ENCODE results near the gene FBXO15. TPM values are rescaled to one million over a fixed set of nuclear protein-coding genes. Genes with fewer than 3 reads are reported as not detected.
A peak's percentile ranks its signal among the peaks of the same experiment; 100 is the strongest.

Gene FBXO15
- total and polyA plus RNA-seq, 2 donors (not counting 1 experiment from before 2014, with no cell fraction given), result 0.77 to 0.83 TPM

GRCh38 chr18:74142252-74142651 lies 5.4 kb downstream of the FBXO15 start:
- H3K4me1 ChIP-seq (ENCODE audit: control insufficient read depth, extremely low read depth, insufficient read depth, low read length), result peaks cover 8% of the 10 kb centered on the region
- H3K27ac ChIP-seq (ENCODE audit: insufficient read depth, low read length), result no peak overlapping the region
- no peak overlapping the region for H3K4me2 ChIP-seq (ENCODE audit: extremely low read depth, insufficient read depth, low read length)
- H3K79me2 ChIP-seq (ENCODE audit: control insufficient read depth, insufficient read depth, low read length), result no peaks in the 10 kb centered on the region
- no peaks in the 10 kb centered on the region for H3K9me3 ChIP-seq (ENCODE audit: control insufficient read depth, insufficient read depth, low read depth, low read length)
- no peak for TF ChIP-seq EZH2 (IDR thresholded peaks at IDR 0.05; ENCODE audit: low read length, missing control alignments)
- TF ChIP-seq CTCF (conservative IDR thresholded peaks at IDR 0.05 in 1 of 2, IDR thresholded peaks at IDR 0.05 in 1 of 2; ENCODE audit: low read depth in 1 of 2, low read length in 2 of 2), result no peak
- no peaks in the 10 kb centered on the region for H4K20me1 ChIP-seq (ENCODE audit: control insufficient read depth, extremely low read depth, insufficient read depth, low read length)
- no peak overlapping the region for H2AFZ ChIP-seq (ENCODE audit: low read length)
- H3K36me3 ChIP-seq (ENCODE audit: control insufficient read depth, insufficient read depth, low read length), result no peaks in the 10 kb centered on the region
- H3K9ac ChIP-seq (ENCODE audit: insufficient read depth, low read length), result no peak overlapping the region
- no peak for DNase-seq (ENCODE audit: low read depth in 2 of 2)
- no peak overlapping the region for H3K4me3 ChIP-seq (replicated peaks in 1 of 4; ENCODE audit: control extremely low read depth in 1 of 4, insufficient read depth in 1 of 4, low read depth in 3 of 4, low read length in 4 of 4)
- no peaks in the 10 kb centered on the region for H3K27me3 ChIP-seq (ENCODE audit: control insufficient read depth, insufficient read depth, low read length)

- H3K4me2 ChIP-seq (ENCODE audit: extremely low read depth, insufficient read depth, low read length), result no peak overlapping the region
- no peaks in the 10 kb centered on the region for H4K20me1 ChIP-seq (ENCODE audit: control insufficient read depth, extremely low read depth, insufficient read depth, low read length)
- no peak overlapping the region for H2AFZ ChIP-seq (ENCODE audit: low read length)
- no peak overlapping the region for H3K27ac ChIP-seq (ENCODE audit: insufficient read depth, low read length)
- no peaks in the 10 kb centered on the region for H3K27me3 ChIP-seq (ENCODE audit: control insufficient read depth, insufficient read depth, low read length)
- H3K4me1 ChIP-seq (ENCODE audit: control insufficient read depth, extremely low read depth, insufficient read depth, low read length), result peaks cover 3% of the 10 kb centered on the region
- no peaks in the 10 kb centered on the region for H3K9me3 ChIP-seq (ENCODE audit: control insufficient read depth, insufficient read depth, low read depth, low read length)
- no peaks in the 10 kb centered on the region for H3K79me2 ChIP-seq (ENCODE audit: control insufficient read depth, insufficient read depth, low read length)
- no peak overlapping the region for H3K4me3 ChIP-seq (replicated peaks in 1 of 4; ENCODE audit: control extremely low read depth in 1 of 4, insufficient read depth in 1 of 4, low read depth in 3 of 4, low read length in 4 of 4)
- TF ChIP-seq EZH2 (IDR thresholded peaks at IDR 0.05; ENCODE audit: low read length, missing control alignments) (no peak), CTCF (conservative IDR thresholded peaks at IDR 0.05 in 1 of 2, IDR thresholded peaks at IDR 0.05 in 1 of 2; ENCODE audit: low read depth in 1 of 2, low read length in 2 of 2) (no peak)
- no peaks in the 10 kb centered on the region for H3K36me3 ChIP-seq (ENCODE audit: control insufficient read depth, insufficient read depth, low read length)
- no peak overlapping the region for H3K9ac ChIP-seq (ENCODE audit: insufficient read depth, low read length)
- DNase-seq (ENCODE audit: low read depth in 2 of 2), result no peak
Observed at GRCh38 chr18:74141667-74142066, 6.0 kb downstream of the FBXO15 start.

GRCh38 chr18:74140582-74140981 lies 7.1 kb downstream of the FBXO15 start:
- no peaks in the 10 kb centered on the region for H3K36me3 ChIP-seq (ENCODE audit: control insufficient read depth, insufficient read depth, low read length)
- no peak overlapping the region for H3K4me3 ChIP-seq (replicated peaks in 1 of 4; ENCODE audit: control extremely low read depth in 1 of 4, insufficient read depth in 1 of 4, low read depth in 3 of 4, low read length in 4 of 4)
- H3K4me1 ChIP-seq (ENCODE audit: control insufficient read depth, extremely low read depth, insufficient read depth, low read length), result peaks cover 3% of the 10 kb centered on the region
- no peak for TF ChIP-seq EZH2 (IDR thresholded peaks at IDR 0.05; ENCODE audit: low read length, missing control alignments)
- TF ChIP-seq CTCF (conservative IDR thresholded peaks at IDR 0.05 in 1 of 2, IDR thresholded peaks at IDR 0.05 in 1 of 2; ENCODE audit: low read depth in 1 of 2, low read length in 2 of 2), result no peak
- H4K20me1 ChIP-seq (ENCODE audit: control insufficient read depth, extremely low read depth, insufficient read depth, low read length), result no peaks in the 10 kb centered on the region
- H3K9ac ChIP-seq (ENCODE audit: insufficient read depth, low read length), result no peak overlapping the region
- no peak overlapping the region for H3K27ac ChIP-seq (ENCODE audit: insufficient read depth, low read length)
- H3K9me3 ChIP-seq (ENCODE audit: control insufficient read depth, insufficient read depth, low read depth, low read length), result no peaks in the 10 kb centered on the region
- H3K27me3 ChIP-seq (ENCODE audit: control insufficient read depth, insufficient read depth, low read length), result no peaks in the 10 kb centered on the region
- H3K4me2 ChIP-seq (ENCODE audit: extremely low read depth, insufficient read depth, low read length), result no peak overlapping the region
- peak overlapping the region; percentile 28 for H2AFZ ChIP-seq (ENCODE audit: low read length)
- no peaks in the 10 kb centered on the region for H3K79me2 ChIP-seq (ENCODE audit: control insufficient read depth, insufficient read depth, low read length)
- DNase-seq (ENCODE audit: low read depth in 2 of 2), result no peak

Data from fibroblast of lung (primary cell).